ENCODE results near the gene MELTF. TPM values are rescaled to one million over a fixed set of nuclear protein-coding genes. Genes with fewer than 3 reads are reported as not detected.

The MELTF gene
- total and polyA plus RNA-seq, 2 of the 13 experiments (the other 11 are each of a cell fraction or from before 2014, with no cell fraction given) = 3.2 to 7.5 TPM

DNA sequence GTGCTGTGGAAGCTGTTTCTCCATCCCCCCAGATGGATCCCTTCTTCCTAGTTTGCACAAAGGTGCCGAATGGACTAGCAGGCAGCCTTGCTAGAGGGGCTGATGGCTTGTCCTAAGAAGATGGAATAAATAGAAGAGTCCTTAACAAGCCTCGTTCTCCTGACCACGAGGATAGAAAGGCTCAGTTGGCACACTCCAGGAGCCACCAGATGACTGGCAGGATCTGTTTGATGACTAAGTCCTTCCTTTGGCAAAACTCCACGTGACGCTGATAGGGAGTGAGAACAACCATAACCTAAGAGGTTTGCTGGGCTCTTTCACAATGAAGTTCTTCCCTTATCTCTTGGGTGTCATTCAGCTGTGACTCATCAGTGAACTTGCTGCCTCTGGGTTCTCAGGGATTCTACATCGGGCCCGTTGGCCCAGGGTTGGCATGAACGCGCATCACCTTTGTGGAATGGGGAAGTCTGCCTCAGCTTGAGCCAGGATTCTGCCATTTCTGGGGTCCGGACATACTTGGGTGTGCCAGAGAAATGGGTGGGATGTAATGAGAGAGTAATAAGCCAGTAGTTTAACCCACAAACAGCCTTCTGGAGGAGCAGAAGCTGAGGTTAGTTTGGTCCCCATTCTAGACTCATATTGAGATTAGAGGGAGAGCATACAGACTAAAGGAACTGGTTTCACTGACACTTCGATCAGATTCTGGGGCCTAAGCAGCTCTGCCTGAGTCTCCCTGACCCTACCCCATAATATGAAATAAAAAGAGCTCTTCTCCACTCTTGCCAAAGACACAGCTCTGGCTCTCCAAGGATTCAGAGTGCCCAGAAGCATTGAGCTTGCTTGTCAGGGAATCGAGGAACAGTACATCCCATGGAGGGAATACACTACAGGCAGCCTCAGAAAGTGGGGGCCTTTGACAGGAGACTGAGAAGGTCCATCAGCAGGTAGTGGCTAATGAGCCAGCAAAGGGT lies 2.0 kb upstream of the MELTF start (continued):
- TF ChIP-seq PRDM15 (CRISPR knock-in tag; IDR thresholded peaks at IDR 0.05) = no peak
- no peak for TF ChIP-seq EEA1 (CRISPR knock-in tag; IDR thresholded peaks at IDR 0.05; ENCODE audit: borderline replicate concordance)
- no peak for TF ChIP-seq REPIN1 (CRISPR knock-in tag; IDR thresholded peaks at IDR 0.05; ENCODE audit: borderline replicate concordance, low read depth)
- TF ChIP-seq, protein P1, sequence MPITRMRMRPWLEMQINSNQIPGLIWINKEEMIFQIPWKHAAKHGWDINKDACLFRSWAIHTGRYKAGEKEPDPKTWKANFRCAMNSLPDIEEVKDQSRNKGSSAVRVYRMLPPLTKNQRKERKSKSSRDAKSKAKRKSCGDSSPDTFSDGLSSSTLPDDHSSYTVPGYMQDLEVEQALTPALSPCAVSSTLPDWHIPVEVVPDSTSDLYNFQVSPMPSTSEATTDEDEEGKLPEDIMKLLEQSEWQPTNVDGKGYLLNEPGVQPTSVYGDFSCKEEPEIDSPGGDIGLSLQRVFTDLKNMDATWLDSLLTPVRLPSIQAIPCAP (CRISPR knock-in tag; IDR thresholded peaks at IDR 0.05; ENCODE audit: low read depth) = no peak
- 0 out of 2 replicates have a peak, but pooled peaks have one; percentile 50 for TF ChIP-seq ZNF878 (CRISPR knock-in tag; IDR thresholded peaks at IDR 0.05)
- TF ChIP-seq, protein P2, sequence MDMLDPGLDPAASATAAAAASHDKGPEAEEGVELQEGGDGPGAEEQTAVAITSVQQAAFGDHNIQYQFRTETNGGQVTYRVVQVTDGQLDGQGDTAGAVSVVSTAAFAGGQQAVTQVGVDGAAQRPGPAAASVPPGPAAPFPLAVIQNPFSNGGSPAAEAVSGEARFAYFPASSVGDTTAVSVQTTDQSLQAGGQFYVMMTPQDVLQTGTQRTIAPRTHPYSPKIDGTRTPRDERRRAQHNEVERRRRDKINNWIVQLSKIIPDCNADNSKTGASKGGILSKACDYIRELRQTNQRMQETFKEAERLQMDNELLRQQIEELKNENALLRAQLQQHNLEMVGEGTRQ (IDR thresholded peaks at IDR 0.05; ENCODE audit: low read depth, low read length) = peak; percentile 85
- TF ChIP-seq, protein P2 (CRISPR knock-in tag; IDR thresholded peaks at IDR 0.05; ENCODE audit: borderline replicate concordance) = peak; percentile 66; the same call in 1 of the 2 replicates
- TF ChIP-seq, protein P3, sequence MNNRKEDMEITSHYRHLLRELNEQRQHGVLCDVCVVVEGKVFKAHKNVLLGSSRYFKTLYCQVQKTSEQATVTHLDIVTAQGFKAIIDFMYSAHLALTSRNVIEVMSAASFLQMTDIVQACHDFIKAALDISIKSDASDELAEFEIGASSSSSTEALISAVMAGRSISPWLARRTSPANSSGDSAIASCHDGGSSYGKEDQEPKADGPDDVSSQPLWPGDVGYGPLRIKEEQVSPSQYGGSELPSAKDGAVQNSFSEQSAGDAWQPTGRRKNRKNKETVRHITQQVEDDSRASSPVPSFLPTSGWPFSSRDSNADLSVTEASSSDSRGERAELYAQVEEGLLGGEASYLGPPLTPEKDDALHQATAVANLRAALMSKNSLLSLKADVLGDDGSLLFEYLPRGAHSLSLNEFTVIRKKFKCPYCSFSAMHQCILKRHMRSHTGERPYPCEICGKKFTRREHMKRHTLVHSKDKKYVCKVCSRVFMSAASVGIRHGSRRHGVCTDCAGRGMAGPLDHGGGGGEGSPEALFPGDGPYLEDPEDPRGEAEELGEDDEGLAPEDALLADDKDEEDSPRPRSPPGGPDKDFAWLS (CRISPR knock-in tag; IDR thresholded peaks at IDR 0.05; ENCODE audit: borderline replicate concordance) = no peak
- TF ChIP-seq HNF4A (CRISPR knock-in tag; IDR thresholded peaks at IDR 0.05) = no peak
- TF ChIP-seq, protein P4, sequence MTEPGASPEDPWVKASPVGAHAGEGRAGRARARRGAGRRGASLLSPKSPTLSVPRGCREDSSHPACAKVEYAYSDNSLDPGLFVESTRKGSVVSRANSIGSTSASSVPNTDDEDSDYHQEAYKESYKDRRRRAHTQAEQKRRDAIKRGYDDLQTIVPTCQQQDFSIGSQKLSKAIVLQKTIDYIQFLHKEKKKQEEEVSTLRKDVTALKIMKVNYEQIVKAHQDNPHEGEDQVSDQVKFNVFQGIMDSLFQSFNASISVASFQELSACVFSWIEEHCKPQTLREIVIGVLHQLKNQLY (CRISPR knock-in tag; IDR thresholded peaks at IDR 0.05) = no peak
- TF ChIP-seq MEIS2 (CRISPR knock-in tag; IDR thresholded peaks at IDR 0.05) = no peak
- no peak for TF ChIP-seq CSRNP1 (CRISPR knock-in tag; IDR thresholded peaks at IDR 0.05)
- peak; percentile 41; the same call in 1 of the 2 replicates for TF ChIP-seq CEBPG (CRISPR knock-in tag; IDR thresholded peaks at IDR 0.05)
- no peak for TF ChIP-seq ZNF629 (CRISPR knock-in tag; conservative IDR thresholded peaks at IDR 0.05)

All from HepG2 (cell line).